Stimulated activated CD8-positive, alpha-beta memory T cell treated with anti-CD3 and anti-CD28 coated beads, Interleukin-4, amount 100 ng/mL, for 4 hours (primary cell): ENCODE results near the gene IGF2R.
"Not testable (repeated sequence)": the region's sequence is repeated elsewhere in the genome, so short reads cannot be mapped to it uniquely, and the experiment has no call there.

ENCODE experiments used
- DNase-seq, 2 donors: peaks; one replicate each; pipeline ENCODE4 v3.0.0-alpha.2; 2020; ENCODE audit warnings: low read depth in 2 of 2, low spot score in 1 of 2

IGF2R gene

DNA sequence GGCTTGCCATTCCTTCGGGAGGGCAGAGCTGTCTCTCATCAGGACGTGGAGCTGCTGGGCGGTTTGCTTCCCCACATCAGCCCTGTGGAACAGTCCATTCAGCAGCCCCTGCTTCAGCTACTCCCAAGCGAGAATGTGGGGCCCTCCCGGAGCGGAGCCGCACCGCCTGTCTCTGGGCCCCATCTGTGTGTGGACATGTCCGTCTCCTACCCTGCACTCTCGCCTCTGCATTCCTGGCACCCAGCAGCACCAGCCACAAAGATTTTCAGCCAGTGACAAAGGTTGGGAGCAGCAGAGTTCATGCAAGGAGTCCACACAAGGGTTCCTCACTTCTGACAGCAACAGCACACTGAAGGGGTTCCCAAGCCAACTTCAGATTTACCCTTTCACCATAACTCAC is 123.7 kb downstream of the IGF2R start:
- DNase-seq = no peak

- no peak for DNase-seq
Observed at GRCh38 chr6:160093061-160093460, 124.2 kb downstream of the IGF2R start.

GRCh38 chr6:160093946-160094345 is 125.1 kb downstream of the IGF2R start:
- DNase-seq = no peak

- no peak for DNase-seq
Observed at GRCh38 chr6:160095146-160095845, 126.4 kb downstream of the IGF2R start.

DNA sequence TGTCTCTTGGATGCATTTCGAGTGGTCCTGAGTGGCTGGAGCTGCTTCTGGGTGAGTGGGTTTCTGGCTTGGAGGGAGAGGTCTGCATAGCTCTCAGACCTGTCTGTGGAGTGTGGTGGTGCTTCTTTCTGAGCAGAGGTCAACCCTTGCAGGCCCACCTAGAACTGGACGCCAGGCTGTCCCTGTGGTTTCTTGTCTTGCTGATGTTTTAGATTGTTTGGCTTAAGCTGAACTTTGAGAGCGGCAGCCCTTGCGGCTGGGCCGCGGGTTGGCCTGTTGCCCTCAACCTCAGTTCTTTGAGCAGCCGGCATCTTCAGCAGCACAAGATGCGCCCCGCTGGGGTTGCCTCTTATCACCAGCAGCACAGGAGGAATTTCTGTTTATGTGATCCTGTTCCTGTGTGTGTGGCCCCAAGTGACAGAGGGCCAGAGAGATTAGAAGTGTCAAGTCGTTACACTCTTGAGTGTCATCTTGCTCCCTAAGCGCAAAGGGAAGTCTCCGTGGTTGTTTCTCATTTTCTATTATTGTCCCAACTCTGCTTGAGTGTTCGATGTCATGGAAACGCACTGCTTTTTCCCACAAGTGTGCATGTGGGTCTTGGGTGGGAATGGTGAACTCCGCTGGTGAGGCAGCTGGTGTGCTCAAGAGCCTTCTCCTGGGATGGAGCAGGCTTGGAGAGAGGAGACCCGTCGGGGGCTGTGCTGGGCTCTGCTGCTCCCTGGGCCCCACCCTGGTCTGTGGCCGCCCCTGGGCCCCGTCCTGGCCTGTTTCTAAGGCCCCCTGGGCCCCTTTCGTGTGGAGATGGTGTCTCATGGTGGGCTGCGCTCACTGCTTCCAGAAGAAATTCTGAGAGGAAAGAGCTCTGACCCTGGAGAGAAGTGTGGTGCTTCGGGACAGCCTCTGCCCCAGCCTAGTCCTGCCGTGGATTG is 132.7 kb downstream of the IGF2R start:
- DNase-seq = no peak

DNA sequence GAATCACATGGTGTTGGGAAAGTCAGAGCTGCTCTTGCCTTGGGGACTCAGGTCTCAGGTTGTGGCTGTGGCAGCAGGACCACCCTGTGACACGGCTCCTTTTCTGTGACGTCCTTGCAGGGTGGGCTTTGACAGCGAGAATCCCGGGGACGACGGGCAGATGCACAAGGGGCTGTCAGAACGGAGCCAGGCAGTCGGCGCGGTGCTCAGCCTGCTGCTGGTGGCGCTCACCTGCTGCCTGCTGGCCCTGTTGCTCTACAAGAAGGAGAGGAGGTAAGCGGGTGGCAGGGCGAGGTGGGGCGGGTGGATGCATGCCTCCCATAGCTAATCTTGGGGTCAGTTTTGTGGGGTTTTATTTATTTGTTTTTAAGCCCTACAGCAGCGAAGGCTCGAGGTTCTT is 133.5 kb downstream of the IGF2R start:
- no peak for DNase-seq

GRCh38 chr6:160102956-160103824 is 134.3 kb downstream of the IGF2R start:
- DNase-seq = no peak

- DNase-seq = no peak
Observed at GRCh38 chr6:160103825-160104100, 134.9 kb downstream of the IGF2R start.

DNA sequence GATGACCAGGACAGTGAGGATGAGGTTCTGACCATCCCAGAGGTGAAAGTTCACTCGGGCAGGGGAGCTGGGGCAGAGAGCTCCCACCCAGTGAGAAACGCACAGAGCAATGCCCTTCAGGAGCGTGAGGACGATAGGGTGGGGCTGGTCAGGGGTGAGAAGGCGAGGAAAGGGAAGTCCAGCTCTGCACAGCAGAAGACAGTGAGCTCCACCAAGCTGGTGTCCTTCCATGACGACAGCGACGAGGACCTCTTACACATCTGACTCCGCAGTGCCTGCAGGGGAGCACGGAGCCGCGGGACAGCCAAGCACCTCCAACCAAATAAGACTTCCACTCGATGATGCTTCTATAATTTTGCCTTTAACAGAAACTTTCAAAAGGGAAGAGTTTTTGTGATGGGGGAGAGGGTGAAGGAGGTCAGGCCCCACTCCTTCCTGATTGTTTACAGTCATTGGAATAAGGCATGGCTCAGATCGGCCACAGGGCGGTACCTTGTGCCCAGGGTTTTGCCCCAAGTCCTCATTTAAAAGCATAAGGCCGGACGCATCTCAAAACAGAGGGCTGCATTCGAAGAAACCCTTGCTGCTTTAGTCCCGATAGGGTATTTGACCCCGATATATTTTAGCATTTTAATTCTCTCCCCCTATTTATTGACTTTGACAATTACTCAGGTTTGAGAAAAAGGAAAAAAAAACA is 136.1 kb downstream of the IGF2R start:
- no peak for DNase-seq

DNA sequence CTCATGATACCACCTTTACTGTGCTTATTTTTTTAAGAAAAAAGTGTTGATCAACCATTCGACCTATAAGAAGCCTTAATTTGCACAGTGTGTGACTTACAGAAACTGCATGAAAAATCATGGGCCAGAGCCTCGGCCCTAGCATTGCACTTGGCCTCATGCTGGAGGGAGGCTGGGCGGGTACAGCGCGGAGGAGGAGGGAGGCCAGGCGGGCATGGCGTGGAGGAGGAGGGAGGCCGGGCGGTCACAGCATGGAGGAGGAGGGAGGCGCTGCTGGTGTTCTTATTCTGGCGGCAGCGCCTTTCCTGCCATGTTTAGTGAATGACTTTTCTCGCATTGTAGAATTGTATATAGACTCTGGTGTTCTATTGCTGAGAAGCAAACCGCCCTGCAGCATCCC is 137.1 kb downstream of the IGF2R start:
- DNase-seq = no peak

- no peak for DNase-seq
Observed at GRCh38 chr6:160106701-160107100, 137.8 kb downstream of the IGF2R start.

DNA sequence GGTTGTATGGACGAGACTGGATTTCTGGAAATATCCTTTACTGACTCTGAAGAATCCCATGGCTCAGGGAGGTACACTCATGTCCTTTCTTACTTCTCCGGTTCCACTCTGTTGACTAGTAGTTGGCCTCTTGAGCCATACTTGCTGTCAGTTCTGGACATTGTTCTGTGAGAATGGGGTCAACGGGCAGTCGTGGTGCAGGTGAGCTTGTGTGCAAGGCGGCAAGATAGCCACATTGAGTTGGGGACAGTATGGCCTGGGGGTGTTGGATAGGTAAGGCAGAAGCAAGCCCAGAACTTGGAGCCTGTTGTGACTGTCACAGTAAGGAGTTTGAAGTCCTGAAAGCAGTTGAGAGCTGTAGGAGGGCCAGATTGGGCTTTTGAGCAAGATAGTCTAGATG is 139.2 kb downstream of the IGF2R start:
- no peak for DNase-seq

GRCh38 chr6:160110586-160111123 is 141.8 kb downstream of the IGF2R start:
- DNase-seq = no peak

GRCh38 chr6:160111806-160112205 is 142.9 kb downstream of the IGF2R start:
- no peak for DNase-seq

DNA sequence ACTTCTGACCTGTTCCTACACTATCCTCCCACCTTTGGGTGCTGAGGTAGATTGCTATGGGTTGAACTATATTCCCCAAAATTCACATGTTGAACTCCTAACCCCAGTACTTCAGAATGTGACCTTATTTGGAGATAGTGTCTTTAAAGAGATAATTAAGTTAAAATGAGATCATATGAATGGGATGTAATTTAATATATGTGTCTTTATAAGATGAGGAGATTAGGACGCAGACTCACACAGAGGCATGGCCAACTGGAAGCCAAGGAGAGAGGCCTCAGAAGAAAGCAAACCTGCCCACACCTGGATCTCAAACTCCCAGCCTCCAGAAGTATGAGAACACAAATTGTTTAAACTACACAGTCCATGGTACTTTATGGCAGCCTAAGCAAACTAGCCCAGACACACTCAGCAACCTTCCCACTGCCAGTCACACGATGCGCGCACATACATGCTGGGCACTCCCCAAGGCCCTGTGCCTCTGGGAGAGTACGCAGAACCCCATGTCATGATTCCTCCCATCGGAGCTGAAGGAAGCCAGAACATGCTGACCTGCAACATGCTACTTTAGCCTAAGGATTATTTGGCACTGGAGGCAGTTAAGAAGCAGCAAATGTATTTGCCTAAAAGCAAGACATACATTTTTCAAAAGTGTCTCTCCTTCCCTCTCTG is 143.9 kb downstream of the IGF2R start:
- DNase-seq = no peak

GRCh38 chr6:160114536-160114935 is 145.7 kb downstream of the IGF2R start:
- not testable (repeated sequence) for DNase-seq

GRCh38 chr6:160115421-160115820 is 146.5 kb downstream of the IGF2R start:
- DNase-seq = no peak

DNA sequence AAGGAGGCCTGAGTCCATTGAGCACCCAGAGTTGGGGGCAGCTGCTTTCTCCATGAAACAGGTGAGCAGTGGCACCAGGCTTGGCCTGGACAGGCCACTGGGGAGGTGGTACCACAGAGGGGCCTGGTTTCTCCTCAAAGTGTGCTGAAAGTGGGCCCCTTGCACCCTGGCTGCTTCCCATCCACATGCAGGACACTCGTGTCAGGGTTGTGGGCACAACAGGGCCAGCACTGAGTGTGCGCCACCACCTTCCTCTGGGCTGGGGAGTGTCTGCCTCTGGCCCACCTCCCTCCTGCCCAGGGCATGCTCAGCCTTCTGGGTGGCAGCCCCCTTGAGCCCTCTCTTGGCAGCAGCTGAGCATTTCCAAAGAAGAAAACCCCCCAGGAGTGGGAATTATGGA is 147.5 kb downstream of the IGF2R start:
- DNase-seq = no peak

- DNase-seq = no peak
Observed at GRCh38 chr6:160117137-160117536, 148.3 kb downstream of the IGF2R start.

DNA sequence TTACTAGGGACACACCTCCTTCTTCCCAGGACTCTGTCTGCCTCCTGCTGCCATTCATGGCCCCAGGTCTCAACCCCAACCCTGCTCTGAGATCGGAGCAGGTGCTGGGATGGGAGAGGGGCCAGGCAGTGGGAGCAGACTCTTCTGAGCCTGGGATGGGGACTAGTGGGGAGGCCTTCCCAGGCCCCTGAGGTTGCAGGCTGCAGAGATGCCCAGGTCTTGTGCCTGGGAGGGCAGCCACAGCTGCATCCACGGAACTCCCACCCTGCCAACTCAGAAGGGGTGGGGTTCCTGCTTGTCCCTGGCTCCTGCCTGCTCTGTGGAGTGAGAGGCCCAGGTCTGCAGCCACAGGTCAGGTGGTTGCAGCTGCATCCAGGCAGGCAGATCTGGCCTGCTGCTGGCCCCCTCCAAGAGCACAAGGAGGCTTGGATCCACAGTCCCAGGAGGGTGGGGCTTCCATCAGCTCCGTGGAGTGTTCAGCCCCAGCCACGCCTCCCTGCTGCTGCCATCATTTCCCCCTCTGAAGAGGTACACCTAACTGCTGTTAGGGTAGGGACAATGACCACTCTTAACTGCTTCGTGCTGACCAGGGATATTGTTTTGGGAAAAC is 149.8 kb downstream of the IGF2R start:
- DNase-seq = no peak
